Fibroblast of villous mesenchyme (primary cell): Measurements from ENCODE around the gene SLC46A1. TPM values are rescaled to one million over a fixed set of nuclear protein-coding genes. Genes with fewer than 3 reads are reported as not detected.

Experiments
- DNase-seq: peaks from one replicate; pipeline ENCODE4 v3.0.0-alpha.2; 2010; ENCODE audit warnings: low read depth
- H3K4me3 ChIP-seq: 2 replicates; pipeline ENCODE4 v1.5.1; 2011; ENCODE audit warnings: low read depth, mild to moderate bottlenecking, low read length
- CTCF ChIP-seq: IDR thresholded peaks from 2 replicates; pipeline ENCODE4 v1.5.1; 2012; ENCODE audit warnings: low read depth, mild to moderate bottlenecking, low read length; ENCODE audit not compliant: insufficient read depth
- total RNA-seq: library from RNA; depleted of rRNA; stranded (reverse); fragments of >200 nt; gene quantifications from 2 replicates; pipeline ENCODE4 v1.2.3, GENCODE V29; 2012

Gene SLC46A1
- total RNA-seq, 1 donor = 9.5 TPM

DNA sequence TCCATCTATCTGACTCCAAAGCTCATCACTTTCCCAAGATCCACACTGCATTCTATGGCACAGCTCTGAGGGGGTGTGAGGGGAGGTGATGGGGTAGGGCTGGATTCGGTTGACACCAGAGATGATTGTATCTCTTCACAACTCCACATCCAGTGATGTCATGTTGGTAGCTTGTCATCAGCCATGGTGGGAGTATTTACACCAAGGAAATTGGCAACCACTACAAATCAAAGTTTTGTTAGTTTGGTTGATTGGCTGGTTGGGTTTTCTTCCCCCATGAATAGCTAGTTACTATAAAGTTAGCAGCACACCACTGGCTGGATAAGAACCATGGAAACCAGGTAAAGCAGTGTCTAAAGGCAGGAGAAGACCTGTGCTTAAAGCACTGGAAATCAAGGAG, 15.0 kb downstream of the SLC46A1 start:
- no peak for DNase-seq
- no peak overlapping the region for H3K4me3 ChIP-seq
- no peak for TF ChIP-seq CTCF

- no peak for DNase-seq
- no peak overlapping the region for H3K4me3 ChIP-seq
- TF ChIP-seq CTCF = no peak
Measured at GRCh38 chr17:28390563-28390962, 15.4 kb downstream of the SLC46A1 start.

- no peak overlapping the region for H3K4me3 ChIP-seq
- no peak for DNase-seq
- no peak for TF ChIP-seq CTCF
Measured at GRCh38 chr17:28390141-28390540, 15.9 kb downstream of the SLC46A1 start.

GRCh38 chr17:28388106-28388505, 17.9 kb downstream of the SLC46A1 start:
- TF ChIP-seq CTCF = no peak
- H3K4me3 ChIP-seq = no peak overlapping the region
- DNase-seq = no peak

DNA sequence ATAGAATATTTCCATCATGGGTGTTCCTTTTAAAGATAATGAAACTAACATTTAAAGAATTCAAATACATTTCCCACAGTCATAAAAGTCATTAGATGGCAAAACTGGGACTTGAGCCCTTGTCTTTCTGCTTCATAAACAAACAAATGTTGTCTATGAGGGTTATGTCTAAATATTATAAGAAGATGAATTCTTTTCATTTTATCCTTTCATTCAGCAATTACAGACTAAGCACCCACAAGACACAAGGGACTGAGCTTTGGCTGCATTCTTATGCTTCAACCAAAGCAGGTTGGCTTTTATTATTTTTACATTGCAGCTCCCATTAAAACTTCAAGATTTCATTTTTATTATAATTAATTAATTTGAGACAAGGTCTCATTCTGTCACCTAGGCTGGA, 19.6 kb downstream of the SLC46A1 start:
- DNase-seq = no peak
- TF ChIP-seq CTCF = no peak
- H3K4me3 ChIP-seq = no peak overlapping the region

GRCh38 chr17:28385406-28385805, 20.6 kb downstream of the SLC46A1 start:
- DNase-seq = no peak
- H3K4me3 ChIP-seq = no peak overlapping the region
- no peak for TF ChIP-seq CTCF

DNA sequence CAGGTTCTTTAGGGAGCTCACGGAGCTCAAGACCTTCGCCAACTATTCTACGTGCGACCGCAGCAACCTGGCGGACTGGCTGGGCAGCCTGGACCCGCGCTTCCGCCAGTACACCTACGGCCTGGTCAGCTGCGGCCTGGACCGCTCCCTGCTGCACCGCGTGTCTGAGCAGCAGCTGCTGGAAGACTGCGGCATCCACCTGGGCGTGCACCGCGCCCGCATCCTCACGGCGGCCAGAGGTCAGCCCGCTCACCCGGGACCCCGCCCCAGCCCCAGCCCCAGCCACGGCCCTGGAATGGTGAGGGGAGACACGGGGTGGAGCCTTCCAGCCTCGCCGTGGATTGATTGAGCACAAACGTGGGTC, 21.0 kb downstream of the SLC46A1 start:
- no peak overlapping the region for H3K4me3 ChIP-seq
- no peak for DNase-seq
- TF ChIP-seq CTCF = no peak
